ENCODE measurements around the gene IRAG1.

Gene IRAG1

DNA sequence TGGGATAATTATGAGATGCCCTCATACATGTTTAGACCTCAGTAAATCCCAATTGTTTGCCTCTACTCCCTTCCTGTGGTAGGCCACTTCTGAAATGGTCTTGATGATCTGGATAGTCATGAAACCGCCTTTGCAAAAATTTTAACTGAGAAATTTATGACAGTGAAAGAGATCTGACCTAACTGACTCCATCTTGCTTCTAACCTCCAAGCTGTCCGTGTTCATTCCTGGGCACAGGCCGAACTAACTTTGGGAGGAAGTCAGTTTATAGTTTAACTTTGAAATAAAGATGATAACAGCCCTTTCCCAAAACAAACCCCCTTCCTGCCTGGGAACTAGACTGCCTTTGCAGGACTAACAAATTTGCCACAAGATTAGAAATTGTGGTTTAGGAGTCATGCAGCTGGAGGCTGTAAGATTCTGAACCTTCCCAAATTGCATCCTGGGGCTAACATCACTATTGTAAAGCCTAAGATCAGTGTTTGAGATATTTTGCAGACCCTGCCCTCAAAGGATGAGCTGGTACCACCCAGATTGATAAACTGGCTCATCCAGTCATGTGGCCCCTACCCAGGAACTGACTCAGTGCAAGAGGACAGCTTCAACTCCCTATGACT, 37.6 kb upstream of the IRAG1 start:
- no peaks in the 10 kb centered on the region for H3K79me1 ChIP-seq (ENCODE audit: low read depth, low read length)
- H2BK15ac ChIP-seq (ENCODE audit: low read length) = no peak overlapping the region
- no peak overlapping the region for H4K8ac ChIP-seq (ENCODE audit: low read depth, low read length)
- no peak for DNase-seq (ENCODE audit: low spot score)
- no CpG with 5 or more reads among the region's 3 CpGs for WGBS, 2 donors (ENCODE audit: extremely low coverage in 2 of 2, insufficient read length in 2 of 2, insufficient replicate concordance in 1 of 2)
- no peaks in the 10 kb centered on the region for H3K36me3 ChIP-seq (replicated peaks in 1 of 2; ENCODE audit: control insufficient read depth in 2 of 2, insufficient read depth in 2 of 2, low read length in 2 of 2)
- H3K4me3 ChIP-seq (ENCODE audit: low read length in 2 of 2) = no peak overlapping the region
- H3K27ac ChIP-seq (replicated peaks; ENCODE audit: low read length) = no peak overlapping the region
- H3K23ac ChIP-seq (ENCODE audit: low read depth, low read length, poor library complexity) = no peak overlapping the region
- no peak overlapping the region for H2BK12ac ChIP-seq (ENCODE audit: low read length)
- H2AFZ ChIP-seq (ENCODE audit: low read length) = no peak overlapping the region
- H4K91ac ChIP-seq (ENCODE audit: low read depth, low read length, poor library complexity) = no peak overlapping the region
- H3K4ac ChIP-seq (ENCODE audit: low read length) = no peak overlapping the region
- no peak overlapping the region for H2AK5ac ChIP-seq (ENCODE audit: low read depth, low read length)
- H3K4me2 ChIP-seq (ENCODE audit: insufficient read depth, low read length, poor library complexity, severe bottlenecking) = no peak overlapping the region
- H3K27me3 ChIP-seq (ENCODE audit: control insufficient read depth in 3 of 3, insufficient read depth in 3 of 3, low read depth in 1 of 3, low read length in 3 of 3) = no peaks in the 10 kb centered on the region
- H3K18ac ChIP-seq (ENCODE audit: low read length) = no peak overlapping the region
- no peak overlapping the region for H2BK5ac ChIP-seq (ENCODE audit: low read length)
- H3K14ac ChIP-seq (ENCODE audit: low read length) = no peak overlapping the region
- H3K9me3 ChIP-seq (replicated peaks in 1 of 2; ENCODE audit: control insufficient read depth in 2 of 2, insufficient read depth in 1 of 2, low read depth in 1 of 2, low read length in 2 of 2) = no peaks in the 10 kb centered on the region
- no peak overlapping the region for H2BK120ac ChIP-seq (ENCODE audit: low read depth, low read length)
- H3K9ac ChIP-seq (ENCODE audit: low read depth, low read length, poor library complexity) = no peak overlapping the region
- peaks cover 3 to 7% of the 10 kb centered on the region in 2 donors for H3K4me1 ChIP-seq (ENCODE audit: control insufficient read depth in 2 of 2, insufficient read depth in 1 of 2, low read depth in 1 of 2, low read length in 2 of 2)

GRCh38 chr11:10730151-10730550, 36.6 kb upstream of the IRAG1 start:
- no peak overlapping the region for H3K4me2 ChIP-seq (ENCODE audit: insufficient read depth, low read length, poor library complexity, severe bottlenecking)
- H3K18ac ChIP-seq (ENCODE audit: low read length) = no peak overlapping the region
- no peak overlapping the region for H3K23ac ChIP-seq (ENCODE audit: low read depth, low read length, poor library complexity)
- H2BK12ac ChIP-seq (ENCODE audit: low read length) = no peak overlapping the region
- no peak overlapping the region for H2BK15ac ChIP-seq (ENCODE audit: low read length)
- no peak overlapping the region for H2AK5ac ChIP-seq (ENCODE audit: low read depth, low read length)
- no peak overlapping the region for H3K27ac ChIP-seq (replicated peaks; ENCODE audit: low read length)
- no peaks in the 10 kb centered on the region for H3K27me3 ChIP-seq (ENCODE audit: control insufficient read depth in 3 of 3, insufficient read depth in 3 of 3, low read depth in 1 of 3, low read length in 3 of 3)
- no CpG with 5 or more reads among the region's 3 CpGs for WGBS, 2 donors (ENCODE audit: extremely low coverage in 2 of 2, insufficient read length in 2 of 2, insufficient replicate concordance in 1 of 2)
- H3K14ac ChIP-seq (ENCODE audit: low read length) = no peak overlapping the region
- no peak for DNase-seq (ENCODE audit: low spot score)
- H3K4me1 ChIP-seq (ENCODE audit: control insufficient read depth in 2 of 2, insufficient read depth in 1 of 2, low read depth in 1 of 2, low read length in 2 of 2) = peaks cover under 1 to 4% of the 10 kb centered on the region in 2 donors
- H3K79me1 ChIP-seq (ENCODE audit: low read depth, low read length) = no peaks in the 10 kb centered on the region
- H2AFZ ChIP-seq (ENCODE audit: low read length) = no peak overlapping the region
- no peak overlapping the region for H2BK120ac ChIP-seq (ENCODE audit: low read depth, low read length)
- H4K8ac ChIP-seq (ENCODE audit: low read depth, low read length) = no peak overlapping the region
- H3K9ac ChIP-seq (ENCODE audit: low read depth, low read length, poor library complexity) = no peak overlapping the region
- no peak overlapping the region for H3K4me3 ChIP-seq (ENCODE audit: low read length in 2 of 2)
- no peaks in the 10 kb centered on the region for H3K36me3 ChIP-seq (replicated peaks in 1 of 2; ENCODE audit: control insufficient read depth in 2 of 2, insufficient read depth in 2 of 2, low read length in 2 of 2)
- H4K91ac ChIP-seq (ENCODE audit: low read depth, low read length, poor library complexity) = no peak overlapping the region
- H3K4ac ChIP-seq (ENCODE audit: low read length) = no peak overlapping the region
- H2BK5ac ChIP-seq (ENCODE audit: low read length) = no peak overlapping the region
- no peaks in the 10 kb centered on the region for H3K9me3 ChIP-seq (replicated peaks in 1 of 2; ENCODE audit: control insufficient read depth in 2 of 2, insufficient read depth in 1 of 2, low read depth in 1 of 2, low read length in 2 of 2)

DNA sequence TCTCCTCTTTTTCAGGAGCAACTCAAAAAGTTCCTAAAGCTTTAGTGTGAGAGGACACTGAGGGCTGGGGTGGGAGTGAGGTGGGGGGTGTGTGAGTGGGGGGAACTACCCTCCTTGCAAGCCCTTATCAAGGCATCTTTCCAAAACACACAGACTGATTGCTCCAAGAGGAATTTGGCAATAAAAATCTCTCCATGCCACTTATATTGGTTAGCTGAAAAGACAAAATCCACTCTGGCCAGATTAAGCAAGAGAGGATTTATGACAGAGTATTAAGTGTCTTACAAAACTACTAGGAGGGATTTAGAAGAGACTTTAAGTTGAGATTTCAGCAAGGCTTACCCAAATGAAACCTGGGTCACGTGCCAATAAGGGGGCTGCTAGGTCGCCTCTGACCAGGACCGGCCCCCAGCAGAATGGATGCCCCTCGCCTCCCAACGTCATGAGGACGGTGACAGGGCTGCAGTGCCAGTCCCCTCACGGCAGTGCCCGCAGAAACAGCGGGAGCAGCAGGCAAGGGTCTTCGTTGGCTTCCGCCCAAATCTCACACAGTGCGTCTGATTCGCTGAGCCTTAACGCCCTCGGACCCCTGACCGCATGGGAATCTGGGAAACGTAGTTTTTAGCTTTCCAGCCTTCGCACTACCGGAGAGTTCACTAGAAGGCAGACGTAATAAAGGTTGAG, 35.4 kb upstream of the IRAG1 start:
- Histone ChIP-seq H3K36me3 (replicated peaks in 1 of 2; ENCODE audit: control insufficient read depth in 2 of 2, insufficient read depth in 2 of 2, low read length in 2 of 2) (no peaks in the 10 kb centered on the region), H3K14ac (ENCODE audit: low read length) (peak overlapping the region; percentile 98), H3K4ac (ENCODE audit: low read length) (no peak overlapping the region), H2AFZ (ENCODE audit: low read length) (peak overlapping the region; percentile 94), H3K4me3 (ENCODE audit: low read length in 2 of 2) (peak overlapping the region; percentile 62 to 88), H4K8ac (ENCODE audit: low read depth, low read length) (peak overlapping the region; percentile 95), H2BK15ac (ENCODE audit: low read length) (no peak overlapping the region), H2AK5ac (ENCODE audit: low read depth, low read length) (no peak overlapping the region), H3K23ac (ENCODE audit: low read depth, low read length, poor library complexity) (no peak overlapping the region), H3K27me3 (ENCODE audit: control insufficient read depth in 3 of 3, insufficient read depth in 3 of 3, low read depth in 1 of 3, low read length in 3 of 3) (no peaks in the 10 kb centered on the region), H3K9me3 (replicated peaks in 1 of 2; ENCODE audit: control insufficient read depth in 2 of 2, insufficient read depth in 1 of 2, low read depth in 1 of 2, low read length in 2 of 2) (peaks cover 0 to 4% of the 10 kb centered on the region in 2 donors), H2BK5ac (ENCODE audit: low read length) (no peak overlapping the region), H3K9ac (ENCODE audit: low read depth, low read length, poor library complexity) (peak overlapping the region; percentile 87), H3K27ac (replicated peaks; ENCODE audit: low read length) (no peak overlapping the region), H4K91ac (ENCODE audit: low read depth, low read length, poor library complexity) (no peak overlapping the region), H2BK12ac (ENCODE audit: low read length) (no peak overlapping the region), H2BK120ac (ENCODE audit: low read depth, low read length) (no peak overlapping the region), H3K18ac (ENCODE audit: low read length) (peak overlapping the region; percentile 96), H3K4me2 (ENCODE audit: insufficient read depth, low read length, poor library complexity, severe bottlenecking) (peak overlapping the region; percentile 85), H3K79me1 (ENCODE audit: low read depth, low read length) (no peaks in the 10 kb centered on the region), H3K4me1 (ENCODE audit: control insufficient read depth in 2 of 2, insufficient read depth in 1 of 2, low read depth in 1 of 2, low read length in 2 of 2) (peaks cover 0 to 4% of the 10 kb centered on the region in 2 donors)
- peak; percentile 51 for DNase-seq (ENCODE audit: low spot score)
- WGBS, 2 donors (ENCODE audit: extremely low coverage in 2 of 2, insufficient read length in 2 of 2, insufficient replicate concordance in 1 of 2) = no CpG with 5 or more reads among the region's 20 CpGs

GRCh38 chr11:10728154-10728553, 34.6 kb upstream of the IRAG1 start:
- H3K4me2 ChIP-seq (ENCODE audit: insufficient read depth, low read length, poor library complexity, severe bottlenecking) = no peak overlapping the region
- H3K27me3 ChIP-seq (ENCODE audit: control insufficient read depth in 3 of 3, insufficient read depth in 3 of 3, low read depth in 1 of 3, low read length in 3 of 3) = no peaks in the 10 kb centered on the region
- peaks cover 0 to 4% of the 10 kb centered on the region in 2 donors for H3K4me1 ChIP-seq (ENCODE audit: control insufficient read depth in 2 of 2, insufficient read depth in 1 of 2, low read depth in 1 of 2, low read length in 2 of 2)
- H3K18ac ChIP-seq (ENCODE audit: low read length) = no peak overlapping the region
- no peak overlapping the region for H2AK5ac ChIP-seq (ENCODE audit: low read depth, low read length)
- H3K14ac ChIP-seq (ENCODE audit: low read length) = no peak overlapping the region
- H2BK12ac ChIP-seq (ENCODE audit: low read length) = no peak overlapping the region
- WGBS, 2 donors (ENCODE audit: extremely low coverage in 2 of 2, insufficient read length in 2 of 2, insufficient replicate concordance in 1 of 2) = no CpG with 5 or more reads among the region's 3 CpGs
- no peak overlapping the region for H2BK5ac ChIP-seq (ENCODE audit: low read length)
- no peak overlapping the region for H3K4ac ChIP-seq (ENCODE audit: low read length)
- H4K8ac ChIP-seq (ENCODE audit: low read depth, low read length) = no peak overlapping the region
- no peak overlapping the region for H3K9ac ChIP-seq (ENCODE audit: low read depth, low read length, poor library complexity)
- H3K23ac ChIP-seq (ENCODE audit: low read depth, low read length, poor library complexity) = no peak overlapping the region
- no peak overlapping the region for H2BK120ac ChIP-seq (ENCODE audit: low read depth, low read length)
- peaks cover 0 to 4% of the 10 kb centered on the region in 2 donors for H3K9me3 ChIP-seq (replicated peaks in 1 of 2; ENCODE audit: control insufficient read depth in 2 of 2, insufficient read depth in 1 of 2, low read depth in 1 of 2, low read length in 2 of 2)
- no peak overlapping the region for H3K4me3 ChIP-seq (ENCODE audit: low read length in 2 of 2)
- no peak for DNase-seq (ENCODE audit: low spot score)
- no peak overlapping the region for H2BK15ac ChIP-seq (ENCODE audit: low read length)
- no peak overlapping the region for H2AFZ ChIP-seq (ENCODE audit: low read length)
- no peak overlapping the region for H4K91ac ChIP-seq (ENCODE audit: low read depth, low read length, poor library complexity)
- no peaks in the 10 kb centered on the region for H3K36me3 ChIP-seq (replicated peaks in 1 of 2; ENCODE audit: control insufficient read depth in 2 of 2, insufficient read depth in 2 of 2, low read length in 2 of 2)
- H3K79me1 ChIP-seq (ENCODE audit: low read depth, low read length) = no peaks in the 10 kb centered on the region
- no peak overlapping the region for H3K27ac ChIP-seq (replicated peaks; ENCODE audit: low read length)

Measured in neuronal stem cell (in vitro differentiated cells).